Measurements from ENCODE around the gene SLC1A3. TPM values are rescaled to one million over a fixed set of nuclear protein-coding genes. Genes with fewer than 3 reads are reported as not detected.

SLC1A3 gene
- total and polyA plus RNA-seq, 10 of the 15 experiments (the other 5 are each of a cell fraction or from before 2014, with no cell fraction given) = 0.23 to 4.4 (median 3.3) TPM

- no peak for TF ChIP-seq PBX3 (IDR thresholded peaks at IDR 0.05; ENCODE audit: insufficient replicate concordance, low read depth, low read length)
- peak; percentile 66; the same call in 1 of the 2 replicates for TF ChIP-seq ATF2 (IDR thresholded peaks at IDR 0.05; ENCODE audit: low read length)
- TF ChIP-seq MTA2 (IDR thresholded peaks at IDR 0.05; ENCODE audit: low read depth) = peak; percentile 38; the same call in 1 of the 2 replicates
- peak; percentile 93 for TF ChIP-seq ZNF687 (IDR thresholded peaks at IDR 0.05)
- no peak for TF ChIP-seq MLLT1 (IDR thresholded peaks at IDR 0.05)
- 0 out of 2 replicates have a peak, but pooled peaks have one; percentile 56 for TF ChIP-seq STAT3 (IDR thresholded peaks at IDR 0.05; ENCODE audit: low read depth, low read length)
- no peak for TF ChIP-seq PKNOX1 (IDR thresholded peaks at IDR 0.05)
- peak; percentile 97 for TF ChIP-seq NFYB (IDR thresholded peaks at IDR 0.05; ENCODE audit: insufficient read depth, low read depth, low read length)
- 0 out of 4 replicates have a peak, but pooled peaks of 1 of the 2 experiments have one; percentile 13 for TF ChIP-seq ETV6 (conservative IDR thresholded peaks at IDR 0.05 in 1 of 2, IDR thresholded peaks at IDR 0.05 in 1 of 2; ENCODE audit: borderline replicate concordance in 1 of 2, low read depth in 1 of 2)
- TF ChIP-seq EED (IDR thresholded peaks at IDR 0.05; ENCODE audit: low read depth) = 0 out of 2 replicates have a peak, but pooled peaks have one; percentile 68
- TF ChIP-seq NR2F1 (conservative IDR thresholded peaks at IDR 0.05) = peak; percentile 96
- TF ChIP-seq CBFB (IDR thresholded peaks at IDR 0.05; ENCODE audit: low read depth) = no peak
- TF ChIP-seq SKIL (IDR thresholded peaks at IDR 0.05; ENCODE audit: low read depth, poor library complexity, severe bottlenecking) = peak; percentile 19
- TF ChIP-seq SMC3 (IDR thresholded peaks at IDR 0.05; ENCODE audit: borderline replicate concordance, low read length) = no peak
- no peak for TF ChIP-seq FOS (IDR thresholded peaks at IDR 0.05; ENCODE audit: borderline replicate concordance, extremely low read depth, insufficient read length)
- TF ChIP-seq ZZZ3 (IDR thresholded peaks at IDR 0.05; ENCODE audit: control insufficient read depth, insufficient read length, low read depth) = no peak
- TF ChIP-seq RCOR1 (conservative IDR thresholded peaks at IDR 0.05; ENCODE audit: low read depth, low read length) = 0 out of 2 replicates have a peak, but pooled peaks have one; percentile 36
- TF ChIP-seq PAX8 (IDR thresholded peaks at IDR 0.05) = no peak
- no peak for TF ChIP-seq HDAC2 (IDR thresholded peaks at IDR 0.05)
Measured at GRCh38 chr5:36723912-36724311, 117.5 kb downstream of the SLC1A3 start (continued).
